GM23248 (cell line): ENCODE data around the gene LYG1.

Experiments
- EZH2 ChIP-seq: fragments of 200-600 bp; sonication (generic); IDR thresholded peaks from 2 replicates; pipeline ENCODE4 v1.6.1; 2018; ENCODE audit warnings: antibody characterized with exemption, mild to moderate bottlenecking; ENCODE audit not compliant: insufficient read depth, poor library complexity, severe bottlenecking
- EZH2phosphoT487 ChIP-seq: fragments of 200-600 bp; sonication (generic); IDR thresholded peaks from 2 replicates; pipeline ENCODE4 v1.6.1; 2018; ENCODE audit warnings: antibody characterized with exemption, moderate library complexity, mild to moderate bottlenecking, low read depth; ENCODE audit not compliant: insufficient read depth

DNA sequence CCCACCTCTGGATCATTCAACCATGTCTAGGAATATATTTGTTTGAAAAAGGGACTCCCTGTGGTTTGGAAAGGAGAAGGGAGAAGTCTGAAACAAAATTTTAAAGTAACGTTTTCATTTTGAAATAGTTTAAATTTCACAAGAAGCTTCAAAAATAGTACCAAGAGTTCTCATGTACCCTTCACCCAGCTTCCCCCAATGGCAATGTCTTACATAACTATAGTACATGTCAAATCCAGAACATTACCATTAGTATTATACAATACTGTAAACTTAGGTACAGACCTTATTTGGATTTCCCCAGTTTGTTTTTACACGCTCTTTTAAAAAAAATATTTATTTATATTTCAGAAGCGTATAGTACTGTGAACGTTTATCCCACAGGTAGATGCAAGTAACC is 41.5 kb downstream of the LYG1 start:
- TF ChIP-seq EZH2 = no peak
- no peak for TF ChIP-seq EZH2phosphoT487
